HepG2 (cell line): ENCODE data around the gene TOX4. TPM values are rescaled to one million over a fixed set of nuclear protein-coding genes. Genes with fewer than 3 reads are reported as not detected.

Experiments used
- ATAC-seq: fragments of 200-7000 bp; cut with Tn5 transposase; 3 replicates; pipeline ENCODE4 v1.9.1; 2020; ENCODE audit warnings: mild to moderate bottlenecking, moderate library complexity
- BruUV-seq: library from RNA; stranded (reverse); fragments of 400-500 nt; replicated peaks from 2 replicates; lab custom pipeline; 2021; lab: Mats Ljungman, UMichigan
- CTCF ChIA-PET: fragments of 300-600 bp; formaldehyde crosslinking; extraction: SDS; loops from one replicate; lab custom pipeline; 2021; ENCODE audit warnings: low total read pairs, inconsistent platforms, low intra/inter-chr PET ratio; lab: Yijun Ruan, JAX
- POLR2A ChIA-PET: fragments of 350-600 bp; sonication (Branson Sonifier 250); formaldehyde crosslinking; loops from one replicate; lab custom pipeline; 2020; ENCODE audit warnings: antibody characterized with exemption, inconsistent platforms; lab: Yijun Ruan, JAX
- DNase-seq: peaks from one replicate; pipeline ENCODE4 v3.0.0-alpha.2; 2015; ENCODE audit warnings: low spot score
- FAIRE-seq: peaks from 3 replicates; lab custom pipeline; 2011; peaks lifted over from hg19 to GRCh38; lab: Jason Lieb, UNC
- H2AFZ ChIP-seq: one replicate; pipeline ENCODE4 v1.6.1; 2011; ENCODE audit warnings: low read length, inconsistent platforms
- H3K27ac ChIP-seq: fragments of 300-600 bp; 3 replicates; pipeline ENCODE4 v1.8.0; 2011; ENCODE audit warnings: mixed run types, mild to moderate bottlenecking, mixed read lengths, low read length, inconsistent platforms; ENCODE audit not compliant: insufficient read depth; ENCODE audit errors: extremely low read length
- H3K27me3 ChIP-seq, 2 experiments: fragments of 200-600 bp in 1 of 2; 2 replicates in 1 of 2; 3 replicates in 1 of 2; pipeline versions ENCODE4 v1.6.0 to v1.8.0; 2011; ENCODE audit warnings: low read length in 2 of 2, mild to moderate bottlenecking in 2 of 2, moderate library complexity in 2 of 2, inconsistent platforms in 1 of 2; ENCODE audit not compliant: insufficient read depth in 2 of 2, control insufficient read depth in 1 of 2
- H3K36me3 ChIP-seq, 2 experiments: fragments of 200-600 bp in 1 of 2; replicated peaks in 1 of 2; 2 replicates in 1 of 2; 3 replicates in 1 of 2; pipeline versions ENCODE4 v1.5.1 to v1.8.0; 2011; ENCODE audit warnings: low read length in 2 of 2, inconsistent platforms in 1 of 2; ENCODE audit not compliant: insufficient read depth in 2 of 2, control insufficient read depth in 1 of 2
- H3K4me1 ChIP-seq: 2 replicates; pipeline ENCODE4 v1.5.1; 2012; ENCODE audit warnings: low read length, inconsistent platforms; ENCODE audit not compliant: insufficient read depth
- H3K4me2 ChIP-seq: 2 replicates; pipeline ENCODE4 v1.6.0; 2011; ENCODE audit warnings: low read depth, low read length, inconsistent platforms
- H3K4me3 ChIP-seq, 3 experiments: fragments of 200-600 bp in 1 of 3; sonication (generic), shearing (Covaris generic) in 1 of 3; replicated peaks in 1 of 3; 2 replicates each; pipeline ENCODE4 v1.5.1; 2011 to 2016; ENCODE audit warnings: low read length in 3 of 3, inconsistent platforms in 2 of 3, low read depth in 2 of 3, mild to moderate bottlenecking in 2 of 3, control low read depth in 1 of 3, mixed read lengths in 1 of 3; ENCODE audit not compliant: insufficient read depth in 1 of 3
- H3K79me2 ChIP-seq: one replicate; pipeline ENCODE4 v1.6.1; 2011; ENCODE audit warnings: low read length, inconsistent platforms; ENCODE audit not compliant: insufficient read depth
- H3K9ac ChIP-seq: 2 replicates; pipeline ENCODE4 v1.6.0; 2011; ENCODE audit warnings: mild to moderate bottlenecking, low read depth, low read length, inconsistent platforms; ENCODE audit not compliant: insufficient read depth
- H3K9me3 ChIP-seq: 2 replicates; pipeline ENCODE4 v1.5.1; 2012; ENCODE audit warnings: mild to moderate bottlenecking, low read length
- H4K20me1 ChIP-seq: 2 replicates; pipeline ENCODE4 v1.6.0; 2011; ENCODE audit warnings: inconsistent platforms, mild to moderate bottlenecking, low read length, moderate library complexity; ENCODE audit not compliant: insufficient read depth
- ATF4 ChIP-seq, 2 experiments: fragments of 450-650 bp in 1 of 2; sonication (generic) in 1 of 2; formaldehyde crosslinking; IDR thresholded peaks; 2 replicates each; pipeline versions ENCODE4 v1.5.0 to v1.8.0; 2020 to 2022; ENCODE audit warnings: mild to moderate bottlenecking in 1 of 2, missing genetic modification reagents in 1 of 2
- ATF7 ChIP-seq, 2 experiments: fragments of 450-650 bp in 1 of 2; sonication (generic) in 1 of 2; formaldehyde crosslinking in 1 of 2; IDR thresholded peaks; 2 replicates each; pipeline versions ENCODE4 v1.4.0 to v1.6.1; 2016 to 2020; ENCODE audit warnings: antibody characterized with exemption in 1 of 2, mild to moderate bottlenecking in 1 of 2, missing genetic modification reagents in 1 of 2
- CEBPB ChIP-seq: IDR thresholded peaks from 2 replicates; pipeline ENCODE4 v1.6.1; 2011; ENCODE audit warnings: low read depth, low read length, improper control_type of control experiment, borderline replicate concordance
- RBFOX2 ChIP-seq: fragments of 200-400 bp; formaldehyde crosslinking; IDR thresholded peaks from 2 replicates; pipeline ENCODE4 v1.6.1; 2017; ENCODE audit warnings: low read depth, mild to moderate bottlenecking, low read length
- REL ChIP-seq: sonication (generic); formaldehyde crosslinking; conservative IDR thresholded peaks from 2 replicates; pipeline ENCODE4 v1.8.0; 2022; ENCODE audit warnings: mild to moderate bottlenecking, missing genetic modification reagents, moderate library complexity
- ZNF180 ChIP-seq: sonication (generic); formaldehyde crosslinking; IDR thresholded peaks from 2 replicates; pipeline ENCODE4 v1.4.0; 2020; ENCODE audit warnings: low read depth, missing genetic modification reagents, borderline replicate concordance
- WGBS: methylation state at CpG from one replicate; pipeline ENCODE4 v1.1.6; 2017; ENCODE audit warnings: low lambda C conversion rate; 5-methylcytosine and 5-hydroxymethylcytosine counted together
- in situ Hi-C: cut with HindIII; loops from 2 replicates; pipeline ENCODE4 v1.10.0; 2017; ENCODE audit warnings: low pct_unique_long_range_greater_than_20kb; ENCODE audit not compliant: extremely low pct_ligation_motif_present
- intact Hi-C: fragments of 100-400 bp; cut with micrococcal nuclease; formaldehyde crosslinking; loops from one replicate; pipeline ENCODE4 v1.10.0; 2022; ENCODE audit not compliant: unreplicated experiment
- polyA plus RNA-seq, 8 experiments: library from polyadenylated mRNA; depleted of rRNA in 3 of 8; stranded (reverse) in 7 of 8; unstranded in 1 of 8; fragments of >200 nt; fragmentation: Illumina TruSeq in 4 of 8; extraction: Trizol in 4 of 8; gene quantifications; 2 replicates each; pipeline versions ENCODE4 v1.2.1 to v1.2.3, GENCODE V29; 2011 to 2016; ENCODE audit warnings: low read depth in 4 of 8, missing spikeins in 1 of 8, mixed read lengths in 1 of 8; ENCODE audit not compliant: insufficient read depth in 1 of 8
- total RNA-seq, 5 experiments: library from RNA; depleted of rRNA; stranded (reverse); fragments of >200 nt; fragmentation: Illumina TruSeq; extraction: Trizol; gene quantifications; 2 replicates each; pipeline ENCODE4 v1.2.3, GENCODE V29; 2016; ENCODE audit warnings: low read depth in 1 of 5

The TOX4 gene
- total and polyA plus RNA-seq, 2 of the 13 experiments (the other 11 are each of a cell fraction or from before 2014, with no cell fraction given): 71.8 to 163 TPM

GRCh38 chr14:21494902-21495762, 18.1 kb downstream of the TOX4 start:
- Histone ChIP-seq H3K4me1 (no peaks in the 10 kb centered on the region), H3K4me2 (no peak overlapping the region), H3K36me3 (peaks cover 35 to 81% of the 10 kb centered on the region in 2 experiments), H3K27me3 (no peaks in the 10 kb centered on the region), H2AFZ (no peak overlapping the region), H4K20me1 (0 out of 2 replicates have a peak, but pooled peaks cover 2% of the 10 kb centered on the region), H3K4me3 (no peak overlapping the region), H3K9ac (no peak overlapping the region), H3K27ac (no peak overlapping the region), H3K9me3 (no peaks in the 10 kb centered on the region), H3K79me2 (no peaks in the 10 kb centered on the region)
- TF ChIP-seq CEBPB: peak; percentile 60; the same call in 1 of the 2 replicates
- no peak for TF ChIP-seq ZNF180 (CRISPR knock-in tag)
- no peak for TF ChIP-seq REL (CRISPR knock-in tag)
- 0 out of 2 replicates have a peak, but pooled peaks have one; percentile 32 for TF ChIP-seq RBFOX2
- peak in 1 of 2 experiments; percentile 21; a peak in 1 of 4 replicates for TF ChIP-seq ATF4 (CRISPR knock-in tag; IDR thresholded peaks at IDR 0.05)
- peak; percentile 65 for TF ChIP-seq ATF7 (IDR thresholded peaks at IDR 0.05)
- no peak for TF ChIP-seq ATF7 (CRISPR knock-in tag; IDR thresholded peaks at IDR 0.05)
- DNase-seq (no peak), FAIRE-seq (no peak), ATAC-seq (no peak)
- BruUV-seq: no TSS peak
- 71% methylated on average over 2 of the region's 2 CpGs for WGBS
- in situ Hi-C loops: no loop called here
- CTCF ChIA-PET: interaction anchor here (6.4 kb wide), 1 partner anchor 63 kb away, joined by 104 read pairs; no protein-coding TSS in a partner anchor
- POLR2A ChIA-PET: interaction anchor here (0.8 to 8.7 kb wide), 6 partner anchors 16 to 62 kb away, joined by 3 to 91 read pairs (median 6); partner anchors contain the start of genes CHD8, METTL3, RAB2B and SALL2
- intact Hi-C loops: loop anchor here (5.0 kb wide), 1 partner anchor 38 kb away; the partner anchor contains the start of gene CHD8
